SK-N-MC (cell line): ENCODE data around the gene PRPSAP1.

Source experiments
- DNase-seq: peaks from one replicate; pipeline ENCODE4 v3.0.0-alpha.2; 2011; ENCODE audit warnings: low read depth, low spot score
- H3K27ac ChIP-seq: fragments of 200-600 bp; sonication (generic); 2 replicates; pipeline ENCODE4 v1.5.1; 2016; ENCODE audit warnings: mixed run types
- H3K36me3 ChIP-seq: fragments of 200-600 bp; sonication (generic); 2 replicates; pipeline ENCODE4 v1.6.1; 2017; ENCODE audit warnings: antibody characterized with exemption, low read length, mixed read lengths; ENCODE audit not compliant: insufficient read depth
- H3K4me3 ChIP-seq: fragments of 200-600 bp; sonication (generic); 2 replicates; pipeline ENCODE4 v1.5.1; 2016
- H3K9ac ChIP-seq: fragments of 200-600 bp; sonication (generic); 2 replicates; pipeline ENCODE4 v1.8.0; 2017; ENCODE audit warnings: mixed run types, mixed read lengths; ENCODE audit not compliant: insufficient read length
- H3K9me3 ChIP-seq: fragments of 200-600 bp; sonication (generic); 2 replicates; pipeline ENCODE4 v1.6.1; 2017; ENCODE audit warnings: low read depth, mild to moderate bottlenecking, antibody characterized with exemption, low read length, moderate library complexity, mixed read lengths
- EZH2 ChIP-seq: fragments of 200-600 bp; sonication (generic); IDR thresholded peaks from one replicate; pipeline ENCODE4 v1.6.1; 2017; ENCODE audit warnings: antibody characterized with exemption
- FOXP2 ChIP-seq: optimal IDR thresholded peaks from 2 replicates; pipeline ENCODE3; 2011; ENCODE audit warnings: mild to moderate bottlenecking, moderate library complexity; ENCODE audit not compliant: insufficient read depth; ENCODE audit errors: extremely low read length, control extremely low read depth
- POLR2AphosphoS5 ChIP-seq: IDR thresholded peaks from 2 replicates; pipeline ENCODE4 v1.6.1; 2012; ENCODE audit warnings: mild to moderate bottlenecking, low read depth, low read length, borderline replicate concordance

PRPSAP1 gene

GRCh38 chr17:76274112-76274956, 79.4 kb downstream of the PRPSAP1 start:
- Histone ChIP-seq H3K9me3 (no peaks in the 10 kb centered on the region), H3K27ac (peak overlapping the region; percentile 9; the same call in 1 of the 2 replicates), H3K9ac (no peak overlapping the region), H3K36me3 (peaks cover 3% of the 10 kb centered on the region; the same call in 1 of the 2 replicates), H3K4me3 (no peak overlapping the region)
- no peak for DNase-seq
- TF ChIP-seq EZH2 (no peak), FOXP2 (no peak), POLR2AphosphoS5 (no peak)

- no peak overlapping the region for H3K27ac ChIP-seq
- peaks cover 3% of the 10 kb centered on the region; the same call in 1 of the 2 replicates for H3K36me3 ChIP-seq
- H3K9ac ChIP-seq = no peak overlapping the region
- H3K9me3 ChIP-seq = no peaks in the 10 kb centered on the region
- no peak for DNase-seq
- TF ChIP-seq EZH2 (no peak), FOXP2 (no peak), POLR2AphosphoS5 (no peak)
- no peak overlapping the region for H3K4me3 ChIP-seq
Measured at GRCh38 chr17:76273445-76274111, 80.1 kb downstream of the PRPSAP1 start.

GRCh38 chr17:76272541-76273444, 80.9 kb downstream of the PRPSAP1 start:
- Histone ChIP-seq H3K27ac (no peak overlapping the region), H3K4me3 (no peak overlapping the region), H3K9me3 (no peaks in the 10 kb centered on the region), H3K36me3 (peaks cover 3% of the 10 kb centered on the region; the same call in 1 of the 2 replicates), H3K9ac (no peak overlapping the region)
- DNase-seq = no peak
- TF ChIP-seq FOXP2 = no peak
- no peak for TF ChIP-seq EZH2
- no peak for TF ChIP-seq POLR2AphosphoS5

DNA sequence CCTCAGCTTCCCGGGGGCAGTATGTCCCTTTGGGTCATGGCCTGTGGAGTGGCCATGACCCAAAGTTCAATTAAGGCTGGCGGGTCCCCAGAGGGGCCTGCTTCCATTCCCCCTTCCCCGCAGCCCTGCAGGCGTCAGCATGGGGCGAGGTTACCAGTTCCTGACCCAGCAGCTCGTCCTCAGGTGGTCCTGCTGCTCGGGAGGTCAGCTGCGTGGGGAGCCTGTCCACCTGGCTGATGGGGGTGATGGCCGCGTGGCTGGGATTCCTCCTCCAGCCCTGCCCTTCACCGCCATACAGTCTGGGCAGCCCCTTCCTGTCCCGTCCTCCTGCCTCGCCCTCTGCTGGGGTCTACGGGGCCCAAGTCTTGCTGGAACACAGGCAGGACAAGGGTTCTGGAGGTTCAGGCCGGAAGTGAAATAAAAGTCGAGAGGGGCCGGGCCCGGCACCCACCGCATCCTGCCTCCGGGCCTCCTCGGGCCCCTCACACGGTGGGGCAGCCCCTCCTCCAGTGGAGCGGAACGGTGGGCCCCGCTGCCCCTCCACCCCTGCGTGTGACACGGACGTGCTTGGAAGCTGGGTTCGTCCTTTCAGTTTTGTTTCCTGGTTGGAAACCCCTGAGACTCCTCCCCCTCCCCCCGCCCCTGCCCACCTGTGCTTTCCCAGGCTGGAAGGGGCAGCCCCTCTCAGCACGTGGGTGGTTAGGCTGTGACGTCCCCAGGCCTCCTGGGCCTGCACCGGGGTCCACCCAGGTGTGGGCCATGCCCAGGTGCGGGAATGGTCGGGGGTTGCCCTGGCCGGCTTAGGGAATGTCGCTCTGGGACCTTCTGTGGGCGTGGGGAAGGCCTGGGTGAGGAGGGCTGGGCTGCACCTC, 81.8 kb downstream of the PRPSAP1 start:
- Histone ChIP-seq H3K36me3 (peaks cover 3% of the 10 kb centered on the region; the same call in 1 of the 2 replicates), H3K9me3 (no peaks in the 10 kb centered on the region), H3K4me3 (no peak overlapping the region), H3K9ac (no peak overlapping the region), H3K27ac (no peak overlapping the region)
- no peak for DNase-seq
- no peak for TF ChIP-seq FOXP2
- no peak for TF ChIP-seq EZH2
- no peak for TF ChIP-seq POLR2AphosphoS5

GRCh38 chr17:76270770-76271668, 82.7 kb downstream of the PRPSAP1 start:
- no peak for TF ChIP-seq EZH2
- Histone ChIP-seq H3K4me3 (no peak overlapping the region), H3K9ac (no peak overlapping the region), H3K9me3 (no peaks in the 10 kb centered on the region), H3K36me3 (peaks cover 3% of the 10 kb centered on the region; the same call in 1 of the 2 replicates), H3K27ac (0 out of 2 replicates have a peak overlapping the region, but pooled peaks have one; percentile 36)
- DNase-seq = no peak

- Histone ChIP-seq H3K9ac (no peak overlapping the region), H3K27ac (no peak overlapping the region), H3K36me3 (peaks cover 3% of the 10 kb centered on the region; the same call in 1 of the 2 replicates), H3K9me3 (no peaks in the 10 kb centered on the region), H3K4me3 (no peak overlapping the region)
- DNase-seq = no peak
- TF ChIP-seq POLR2AphosphoS5 (no peak), EZH2 (no peak), FOXP2 (no peak)
Measured at GRCh38 chr17:76270127-76270592, 83.6 kb downstream of the PRPSAP1 start.
